Lower leg skin (tissue), 3 donors: ENCODE measurements around the gene S100A13.

Experiments used
- POLR2A ChIP-seq, 2 donors: fragments of 450-650 bp; IDR thresholded peaks; one replicate each; pipeline ENCODE4 v1.6.1; 2016 to 2017; ENCODE audit warnings: antibody characterized with exemption in 2 of 2, mild to moderate bottlenecking in 1 of 2, moderate library complexity in 1 of 2
- TF ChIP-seq, protein P1 (sequence below), 3 donors: fragments of 450-650 bp; IDR thresholded peaks; one replicate each; pipeline ENCODE4 v1.5.1; 2016; ENCODE audit warnings: antibody characterized with exemption in 3 of 3, mild to moderate bottlenecking in 3 of 3, moderate library complexity in 2 of 3

DNA sequence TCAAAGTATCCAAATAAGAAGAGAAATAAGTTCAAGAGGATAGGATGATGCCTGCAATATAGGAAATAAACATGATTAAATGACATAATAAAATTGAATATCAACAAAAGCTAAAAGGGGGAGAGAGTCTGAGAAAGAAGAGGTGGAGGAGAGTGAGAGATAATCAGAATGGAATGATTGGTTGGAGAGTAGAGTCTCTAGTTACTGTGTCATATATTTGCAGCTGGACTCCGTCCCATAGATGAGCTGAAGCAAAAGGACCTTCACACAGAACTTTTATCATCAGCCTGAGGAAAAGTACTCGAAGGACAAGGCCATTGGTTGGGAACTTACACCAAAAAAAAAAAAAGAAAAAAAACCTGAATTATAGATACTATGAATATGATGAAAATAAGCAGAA is 38.8 kb downstream of the S100A13 start:
- no peak for TF ChIP-seq POLR2A (IDR thresholded peaks at IDR 0.05)
- TF ChIP-seq, protein P1, sequence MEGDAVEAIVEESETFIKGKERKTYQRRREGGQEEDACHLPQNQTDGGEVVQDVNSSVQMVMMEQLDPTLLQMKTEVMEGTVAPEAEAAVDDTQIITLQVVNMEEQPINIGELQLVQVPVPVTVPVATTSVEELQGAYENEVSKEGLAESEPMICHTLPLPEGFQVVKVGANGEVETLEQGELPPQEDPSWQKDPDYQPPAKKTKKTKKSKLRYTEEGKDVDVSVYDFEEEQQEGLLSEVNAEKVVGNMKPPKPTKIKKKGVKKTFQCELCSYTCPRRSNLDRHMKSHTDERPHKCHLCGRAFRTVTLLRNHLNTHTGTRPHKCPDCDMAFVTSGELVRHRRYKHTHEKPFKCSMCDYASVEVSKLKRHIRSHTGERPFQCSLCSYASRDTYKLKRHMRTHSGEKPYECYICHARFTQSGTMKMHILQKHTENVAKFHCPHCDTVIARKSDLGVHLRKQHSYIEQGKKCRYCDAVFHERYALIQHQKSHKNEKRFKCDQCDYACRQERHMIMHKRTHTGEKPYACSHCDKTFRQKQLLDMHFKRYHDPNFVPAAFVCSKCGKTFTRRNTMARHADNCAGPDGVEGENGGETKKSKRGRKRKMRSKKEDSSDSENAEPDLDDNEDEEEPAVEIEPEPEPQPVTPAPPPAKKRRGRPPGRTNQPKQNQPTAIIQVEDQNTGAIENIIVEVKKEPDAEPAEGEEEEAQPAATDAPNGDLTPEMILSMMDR (IDR thresholded peaks at IDR 0.05) = no peak
